Stimulated activated CD8-positive, alpha-beta memory T cell treated with anti-CD3 and anti-CD28 coated beads, Interleukin-7, amount 100 ng/mL, for 1 hour (primary cell): ENCODE data around the gene FMOD.

Experiments used
- DNase-seq, 2 donors: peaks; one replicate each; pipeline ENCODE4 v3.0.0-alpha.2; 2020; ENCODE audit warnings: low read depth in 2 of 2

FMOD gene

DNA sequence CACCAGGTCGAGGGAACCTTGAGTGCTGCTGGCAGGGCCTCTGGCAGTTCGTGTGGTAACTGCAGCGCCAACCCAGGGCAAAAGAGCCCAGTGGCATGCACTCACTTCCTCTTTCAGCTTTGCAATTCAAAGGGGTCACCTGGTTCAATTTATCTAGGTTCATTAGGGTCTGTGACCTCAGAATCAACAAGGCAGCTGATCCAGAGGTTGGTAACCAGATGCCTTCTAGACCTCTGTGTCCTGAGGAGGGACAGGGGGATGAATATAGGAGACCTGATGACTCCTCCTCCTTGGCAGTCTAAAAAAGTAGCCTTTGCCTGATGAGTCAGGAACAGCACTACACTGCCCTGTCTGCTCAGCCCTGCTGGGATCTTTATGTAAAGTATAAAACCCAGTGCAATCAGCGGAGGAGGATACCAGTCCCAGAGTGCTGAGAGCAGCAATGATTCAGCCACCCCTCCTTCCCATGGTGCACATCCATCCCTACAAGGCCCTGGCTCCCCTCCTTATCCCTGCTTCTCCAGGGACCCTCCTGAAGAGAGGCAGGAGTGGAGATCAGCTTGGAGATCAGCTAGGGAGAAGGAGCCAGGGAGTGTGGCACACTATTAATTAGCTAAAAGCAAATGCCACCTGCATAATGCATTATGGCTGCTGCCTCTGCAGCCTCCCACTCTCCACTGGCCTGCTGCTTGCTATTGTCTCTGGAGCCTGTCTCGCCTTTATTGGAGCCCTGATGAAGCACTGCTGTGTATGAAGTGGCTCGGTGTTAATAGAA is 11.2 kb upstream of the FMOD start:
- no peak for DNase-seq

- no peak for DNase-seq
Observed at GRCh38 chr1:203360547-203361185, 9.7 kb upstream of the FMOD start.

GRCh38 chr1:203359010-203359571 is 8.2 kb upstream of the FMOD start:
- DNase-seq: no peak

GRCh38 chr1:203354246-203354645 is 3.3 kb upstream of the FMOD start:
- DNase-seq: no peak

- no peak for DNase-seq
Observed at GRCh38 chr1:203353486-203353885, 2.6 kb upstream of the FMOD start.

- DNase-seq: no peak
Observed at GRCh38 chr1:203349773-203350524, 973 bp downstream of the FMOD start.

- no peak for DNase-seq
Observed at GRCh38 chr1:203349166-203349565, 1.8 kb downstream of the FMOD start.

DNA sequence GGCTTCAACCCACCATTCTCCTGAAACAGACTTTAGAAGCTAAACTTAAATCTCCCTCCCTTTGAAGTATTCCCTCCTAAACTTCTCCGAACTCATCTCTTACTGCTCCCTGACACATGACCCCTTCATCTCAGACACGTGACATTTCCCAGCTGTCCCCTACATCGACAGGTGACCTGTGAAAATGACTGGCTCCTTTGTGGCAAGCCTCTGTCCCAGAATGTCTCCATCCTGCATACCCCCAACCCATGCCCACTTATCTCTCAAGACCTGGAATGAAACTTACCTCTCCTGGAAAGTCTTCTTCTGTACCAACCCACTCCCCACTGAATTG is 4.2 kb downstream of the FMOD start:
- no peak for DNase-seq

DNA sequence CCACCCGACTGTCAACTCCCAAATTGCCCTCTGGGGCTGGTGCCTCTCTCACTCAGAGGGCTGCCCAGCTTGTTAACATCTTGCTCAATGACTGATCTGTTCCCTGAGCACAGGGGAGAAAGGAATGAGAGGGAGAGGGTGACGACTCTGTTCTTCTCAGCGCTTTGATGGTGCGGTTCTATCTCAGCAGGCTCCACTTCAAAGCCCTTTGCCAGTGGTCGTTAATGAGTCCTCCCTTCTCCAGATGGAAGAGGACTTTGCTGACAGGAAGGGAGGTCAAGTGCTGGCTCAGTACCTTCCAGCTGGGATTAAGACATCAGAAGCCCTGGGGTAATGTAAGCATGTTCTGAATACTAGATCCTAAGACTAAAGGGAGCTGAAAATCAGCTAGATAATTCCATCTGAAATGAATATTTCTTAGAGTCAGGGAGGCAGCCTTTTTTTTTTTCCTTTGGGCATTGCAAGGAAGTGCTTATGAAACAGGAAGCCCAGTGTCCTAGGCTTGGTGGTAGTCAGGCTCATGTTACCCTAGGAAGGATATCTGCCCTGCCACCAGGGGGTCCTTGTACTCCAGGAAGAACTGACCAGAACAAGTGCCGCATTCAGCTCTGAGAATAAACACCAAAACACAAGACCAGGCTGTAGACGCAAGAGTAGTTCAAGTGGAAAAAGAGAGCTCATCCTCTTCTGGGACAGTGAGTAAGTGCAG is 4.7 kb downstream of the FMOD start:
- no peak for DNase-seq

DNA sequence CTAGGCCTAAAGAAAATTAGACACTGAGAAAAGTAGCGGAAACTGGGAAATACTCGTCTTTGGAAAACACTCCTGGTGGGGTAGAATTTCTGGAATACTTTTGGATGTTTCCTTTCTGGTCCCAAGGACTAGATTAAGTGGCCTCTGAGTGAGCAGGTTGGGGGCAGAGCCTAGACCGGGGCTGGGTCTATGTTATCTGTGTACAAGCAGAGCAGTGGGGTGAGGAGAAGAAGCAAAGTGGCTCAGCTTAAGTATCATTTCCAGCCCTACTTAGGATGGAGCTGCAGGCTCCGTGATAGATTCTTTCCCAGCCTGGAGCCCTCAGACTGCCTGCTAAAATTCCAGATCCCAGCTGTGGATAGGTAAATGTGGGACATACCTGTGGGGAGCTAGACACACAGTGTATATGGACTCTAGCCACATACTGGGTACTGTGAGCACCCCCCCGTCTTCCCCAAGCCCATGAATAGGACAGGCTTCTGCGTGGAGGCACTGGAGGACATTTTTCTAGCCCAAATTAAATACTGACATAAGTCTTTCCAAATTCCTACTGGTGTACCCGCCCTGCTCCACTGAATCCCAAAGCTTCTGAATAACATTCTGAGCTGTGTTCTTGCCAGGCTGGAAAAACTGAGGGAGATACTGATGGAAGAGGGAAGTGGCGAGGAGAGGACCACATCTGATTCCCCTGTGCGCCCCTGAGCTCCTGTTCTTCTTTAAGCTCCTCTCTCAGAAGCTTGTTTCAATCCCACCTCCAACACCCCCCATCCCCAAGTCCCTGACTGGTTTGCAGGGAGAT is 6.8 kb downstream of the FMOD start:
- no peak for DNase-seq

- no peak for DNase-seq
Observed at GRCh38 chr1:203342192-203342940, 8.6 kb downstream of the FMOD start.

GRCh38 chr1:203340112-203340790 is 10.7 kb downstream of the FMOD start:
- DNase-seq: no peak

GRCh38 chr1:203338335-203339036 is 12.4 kb downstream of the FMOD start:
- no peak for DNase-seq

- no peak for DNase-seq
Observed at GRCh38 chr1:203336097-203336496, 14.8 kb downstream of the FMOD start.

DNA sequence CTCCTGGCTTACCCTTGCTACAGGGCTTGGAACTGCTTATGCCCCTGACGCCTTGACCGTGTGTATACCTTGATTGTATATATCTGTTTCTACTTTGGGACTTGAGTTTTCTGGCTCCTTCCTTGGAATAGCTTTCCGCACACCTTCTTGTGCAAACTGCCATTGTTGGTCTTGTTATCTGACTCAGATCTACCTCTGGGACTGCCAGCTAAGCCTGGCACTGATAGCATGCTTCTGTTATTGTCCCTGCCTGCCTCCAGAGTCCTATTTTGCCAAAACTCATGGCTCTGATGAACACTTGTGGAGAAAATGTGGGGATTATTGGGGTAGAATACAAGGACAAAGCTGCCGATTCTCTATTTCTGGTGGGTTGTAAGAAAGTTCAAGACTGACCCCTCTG is 15.4 kb downstream of the FMOD start:
- no peak for DNase-seq

DNA sequence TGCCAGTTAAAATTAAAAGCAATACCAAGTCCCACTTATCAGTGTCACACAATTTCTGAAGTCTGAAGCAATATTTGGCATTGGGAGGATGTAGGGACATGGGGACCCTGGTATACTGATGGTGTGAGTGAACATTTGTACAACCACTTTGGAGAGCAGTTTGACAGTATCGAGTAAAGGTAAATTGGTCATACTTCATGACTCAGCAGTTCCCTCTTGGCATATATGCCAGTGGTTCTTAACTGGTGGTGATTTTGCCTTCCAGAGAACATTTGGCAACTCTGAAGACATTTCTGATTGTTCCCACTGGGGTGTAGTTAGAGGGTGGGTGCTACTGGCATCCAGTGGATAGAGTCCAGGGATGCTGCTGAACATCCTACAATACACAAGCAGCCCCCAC is 19.7 kb downstream of the FMOD start:
- no peak for DNase-seq

GRCh38 chr1:203328714-203329122 is 22.2 kb downstream of the FMOD start:
- no peak for DNase-seq

GRCh38 chr1:203327684-203328457 is 23.1 kb downstream of the FMOD start:
- DNase-seq: no peak
